Measurements from ENCODE around the gene H6PD. TPM values are rescaled to one million over a fixed set of nuclear protein-coding genes. Genes with fewer than 3 reads are reported as not detected.

The H6PD gene
- total and polyA plus RNA-seq, 4 donors: 28.9 to 134 (median 56.8) TPM

DNA sequence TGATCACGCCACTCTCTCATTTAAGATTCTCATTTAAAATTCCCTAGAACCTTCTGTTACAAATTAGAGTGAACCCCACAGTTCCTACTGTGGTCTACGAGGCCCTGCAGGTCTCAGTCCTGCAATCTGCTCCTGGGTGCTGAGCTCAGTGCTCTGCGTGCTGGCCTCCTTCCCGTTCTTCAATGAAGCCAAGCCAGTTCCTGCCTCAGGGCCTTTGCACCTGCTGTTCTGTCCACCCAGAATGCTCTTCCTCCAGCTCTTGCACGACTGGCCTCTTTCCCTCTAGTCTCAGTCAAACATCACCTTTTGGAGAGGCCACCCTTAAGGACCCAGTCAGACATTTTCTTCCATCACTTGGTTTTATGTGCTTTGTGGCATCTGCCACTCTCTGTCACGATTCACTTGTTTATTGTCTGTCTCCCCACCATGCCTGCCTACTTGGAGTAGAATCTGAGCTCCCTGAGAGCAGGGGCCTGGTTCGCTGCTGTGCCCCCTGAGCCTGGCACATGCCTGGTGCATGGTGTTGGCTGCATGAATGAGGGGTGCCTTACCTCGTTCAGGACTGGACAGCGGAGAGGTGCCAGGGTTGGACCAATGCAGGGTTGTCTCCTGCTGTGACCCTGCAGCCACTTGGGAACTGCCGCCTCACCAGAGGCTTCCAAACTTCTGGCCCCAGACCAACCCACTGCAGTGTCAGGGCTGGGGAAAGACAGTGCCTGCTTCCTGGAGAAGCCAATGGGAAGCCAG is 9.7 kb upstream of the H6PD start:
- Histone ChIP-seq H3K4me1 (ENCODE audit: control insufficient read depth in 4 of 4, insufficient read depth in 4 of 4, low read length in 3 of 4) (peaks cover 4 to 13% (median 7%) of the 10 kb centered on the region in 4 donors), H3K4me3 (ENCODE audit: low read depth in 1 of 3, low read length in 3 of 3) (no peak overlapping the region), H3K27me3 (ENCODE audit: control insufficient read depth in 4 of 4, insufficient read depth in 4 of 4, low read length in 3 of 4) (no peaks in the 10 kb centered on the region), H3K36me3 (ENCODE audit: control insufficient read depth in 4 of 4, insufficient read depth in 3 of 4, low read depth in 1 of 4, low read length in 3 of 4) (no peaks in the 10 kb centered on the region), H3K27ac (ENCODE audit: low read depth in 1 of 2, low read length in 2 of 2) (no peak overlapping the region), H3K9ac (ENCODE audit: low read depth in 1 of 2, low read length in 2 of 2) (no peak overlapping the region), H3K9me3 (ENCODE audit: control insufficient read depth in 4 of 4, low read length in 3 of 4) (no peaks in the 10 kb centered on the region)
- 92% methylated on average over 10 of the region's 10 CpGs for WGBS
- no peak for TF ChIP-seq NR2F2 (IDR thresholded peaks at IDR 0.05)
- TF ChIP-seq HNF4A (conservative IDR thresholded peaks at IDR 0.05): no peak
- TF ChIP-seq FOXA2 (IDR thresholded peaks at IDR 0.05): no peak
- no peak for TF ChIP-seq GABPA (IDR thresholded peaks at IDR 0.05 in 1 of 2, conservative IDR thresholded peaks at IDR 0.05 in 1 of 2)
- TF ChIP-seq, protein P1, sequence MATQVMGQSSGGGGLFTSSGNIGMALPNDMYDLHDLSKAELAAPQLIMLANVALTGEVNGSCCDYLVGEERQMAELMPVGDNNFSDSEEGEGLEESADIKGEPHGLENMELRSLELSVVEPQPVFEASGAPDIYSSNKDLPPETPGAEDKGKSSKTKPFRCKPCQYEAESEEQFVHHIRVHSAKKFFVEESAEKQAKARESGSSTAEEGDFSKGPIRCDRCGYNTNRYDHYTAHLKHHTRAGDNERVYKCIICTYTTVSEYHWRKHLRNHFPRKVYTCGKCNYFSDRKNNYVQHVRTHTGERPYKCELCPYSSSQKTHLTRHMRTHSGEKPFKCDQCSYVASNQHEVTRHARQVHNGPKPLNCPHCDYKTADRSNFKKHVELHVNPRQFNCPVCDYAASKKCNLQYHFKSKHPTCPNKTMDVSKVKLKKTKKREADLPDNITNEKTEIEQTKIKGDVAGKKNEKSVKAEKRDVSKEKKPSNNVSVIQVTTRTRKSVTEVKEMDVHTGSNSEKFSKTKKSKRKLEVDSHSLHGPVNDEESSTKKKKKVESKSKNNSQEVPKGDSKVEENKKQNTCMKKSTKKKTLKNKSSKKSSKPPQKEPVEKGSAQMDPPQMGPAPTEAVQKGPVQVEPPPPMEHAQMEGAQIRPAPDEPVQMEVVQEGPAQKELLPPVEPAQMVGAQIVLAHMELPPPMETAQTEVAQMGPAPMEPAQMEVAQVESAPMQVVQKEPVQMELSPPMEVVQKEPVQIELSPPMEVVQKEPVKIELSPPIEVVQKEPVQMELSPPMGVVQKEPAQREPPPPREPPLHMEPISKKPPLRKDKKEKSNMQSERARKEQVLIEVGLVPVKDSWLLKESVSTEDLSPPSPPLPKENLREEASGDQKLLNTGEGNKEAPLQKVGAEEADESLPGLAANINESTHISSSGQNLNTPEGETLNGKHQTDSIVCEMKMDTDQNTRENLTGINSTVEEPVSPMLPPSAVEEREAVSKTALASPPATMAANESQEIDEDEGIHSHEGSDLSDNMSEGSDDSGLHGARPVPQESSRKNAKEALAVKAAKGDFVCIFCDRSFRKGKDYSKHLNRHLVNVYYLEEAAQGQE (IDR thresholded peaks at IDR 0.05): no peak
- TF ChIP-seq ZBTB33 (IDR thresholded peaks at IDR 0.05): no peak
- no peak for DNase-seq (ENCODE audit: low spot score)

GRCh38 chr1:9225411-9225785 is 9.2 kb upstream of the H6PD start:
- Histone ChIP-seq H3K36me3 (ENCODE audit: control insufficient read depth in 4 of 4, insufficient read depth in 3 of 4, low read depth in 1 of 4, low read length in 3 of 4) (no peaks in the 10 kb centered on the region), H3K4me1 (ENCODE audit: control insufficient read depth in 4 of 4, insufficient read depth in 4 of 4, low read length in 3 of 4) (peaks cover 4 to 13% (median 7%) of the 10 kb centered on the region in 4 donors), H3K9ac (ENCODE audit: low read depth in 1 of 2, low read length in 2 of 2) (no peak overlapping the region), H3K27ac (ENCODE audit: low read depth in 1 of 2, low read length in 2 of 2) (no peak overlapping the region), H3K27me3 (ENCODE audit: control insufficient read depth in 4 of 4, insufficient read depth in 4 of 4, low read length in 3 of 4) (no peaks in the 10 kb centered on the region), H3K4me3 (ENCODE audit: low read depth in 1 of 3, low read length in 3 of 3) (no peak overlapping the region), H3K9me3 (ENCODE audit: control insufficient read depth in 4 of 4, low read length in 3 of 4) (no peaks in the 10 kb centered on the region)
- TF ChIP-seq HNF4G (IDR thresholded peaks at IDR 0.05) (no peak), FOXA1 (IDR thresholded peaks at IDR 0.05) (no peak), ZBTB33 (IDR thresholded peaks at IDR 0.05) (no peak), EGR1 (IDR thresholded peaks at IDR 0.05; ENCODE audit: low read depth in 2 of 2) (no peak), FOXA2 (IDR thresholded peaks at IDR 0.05) (no peak), NR2F2 (IDR thresholded peaks at IDR 0.05) (no peak), SP1 (IDR thresholded peaks at IDR 0.05) (no peak), TAF1 (conservative IDR thresholded peaks at IDR 0.05) (no peak), JUND (IDR thresholded peaks at IDR 0.05) (no peak), ATF3 (IDR thresholded peaks at IDR 0.05) (no peak), YY1 (IDR thresholded peaks at IDR 0.05) (no peak), CTCF (IDR thresholded peaks at IDR 0.05; ENCODE audit: low read depth, low read length, missing input control) (no peak), RAD21 (IDR thresholded peaks at IDR 0.05) (no peak)
- WGBS: 76% methylated on average over 5 of the region's 5 CpGs
- DNase-seq (ENCODE audit: low spot score): no peak

Data from liver (tissue), 9 donors.